ENCODE measurements around the gene SYNGR3.

- TF ChIP-seq CTCF (optimal IDR thresholded peaks at IDR 0.05 in 1 of 3, IDR thresholded peaks at IDR 0.05 in 1 of 3, conservative IDR thresholded peaks at IDR 0.05 in 1 of 3; ENCODE audit: extremely low read depth in 1 of 3, insufficient read depth in 2 of 3, low read length in 3 of 3) (no peak), EZH2 (IDR thresholded peaks at IDR 0.05; ENCODE audit: low read length) (no peak)
Measured at GRCh38 chr16:2002406-2003230, 12.8 kb downstream of the SYNGR3 start.
